SK-N-SH (cell line): Measurements from ENCODE around the gene TLX2.

Source experiments
- CTCF ChIP-seq: fragments of 200-600 bp; sonication (generic); IDR thresholded peaks from 2 replicates; pipeline ENCODE4 v1.6.1; 2017; ENCODE audit warnings: antibody characterized with exemption, mild to moderate bottlenecking, moderate library complexity
- EP300 ChIP-seq, 2 experiments: IDR thresholded peaks; 2 replicates each; pipeline versions ENCODE4 v1.4.0 to v1.6.1; 2012; ENCODE audit warnings: borderline replicate concordance in 1 of 2, low read depth in 1 of 2, low read length in 1 of 2
- FOXM1 ChIP-seq: IDR thresholded peaks from 2 replicates; pipeline ENCODE4 v1.4.0; 2012; ENCODE audit warnings: low read depth, mild to moderate bottlenecking
- RAD21 ChIP-seq: IDR thresholded peaks from 2 replicates; pipeline ENCODE4 v1.6.1; 2012; ENCODE audit warnings: mild to moderate bottlenecking, low read length
- TAF1 ChIP-seq: IDR thresholded peaks from 2 replicates; pipeline ENCODE4 v1.6.1; 2012; ENCODE audit warnings: low read depth, mild to moderate bottlenecking, low read length, moderate library complexity, borderline replicate concordance

GRCh38 chr2:74566076-74566753 is 52.0 kb downstream of the TLX2 start:
- no peak for TF ChIP-seq EP300 (IDR thresholded peaks at IDR 0.05; ENCODE audit: borderline replicate concordance in 1 of 2, low read depth in 1 of 2, low read length in 1 of 2)
- no peak for TF ChIP-seq CTCF
- no peak for TF ChIP-seq FOXM1
- no peak for TF ChIP-seq RAD21
- no peak for TF ChIP-seq TAF1
